ENCODE data around the gene ABCA12.

ABCA12 gene

GRCh38 chr2:215000721-215001120 lies 137.7 kb downstream of the ABCA12 start:
- Histone ChIP-seq H4K8ac (ENCODE audit: low read depth, low read length) (no peak overlapping the region), H3K9me3 (ENCODE audit: insufficient read depth, low read depth, low read length) (no peaks in the 10 kb centered on the region), H3K27ac (ENCODE audit: low read depth, low read length) (no peak overlapping the region), H2BK120ac (ENCODE audit: insufficient read depth, low read length, poor library complexity) (no peak overlapping the region), H2BK5ac (ENCODE audit: low read depth, low read length, poor library complexity) (no peak overlapping the region), H3K14ac (ENCODE audit: low read length) (no peak overlapping the region), H3K4me2 (ENCODE audit: low read length) (no peak overlapping the region), H3K36me3 (ENCODE audit: control insufficient read depth in 1 of 2, insufficient read depth in 2 of 2, low read length in 2 of 2) (no peaks in the 10 kb centered on the region), H3K79me2 (ENCODE audit: control insufficient read depth, insufficient read depth, low read length, poor library complexity) (no peaks in the 10 kb centered on the region), H2BK12ac (ENCODE audit: low read length) (no peak overlapping the region), H3K27me3 (ENCODE audit: insufficient read depth, low read length) (no peaks in the 10 kb centered on the region), H4K91ac (ENCODE audit: low read depth, low read length) (no peak overlapping the region), H3K4me1 (ENCODE audit: control insufficient read depth in 1 of 2, insufficient read depth in 2 of 2, low read length in 2 of 2) (no peaks in the 10 kb centered on the region), H3K9ac (ENCODE audit: low read length) (no peak overlapping the region), H2AFZ (ENCODE audit: insufficient read depth, low read length, poor library complexity) (no peak overlapping the region), H2AK5ac (ENCODE audit: low read length) (no peak overlapping the region), H3K18ac (ENCODE audit: low read length) (no peak overlapping the region), H3K79me1 (ENCODE audit: low read length) (no peaks in the 10 kb centered on the region), H3K4me3 (ENCODE audit: low read depth, low read length) (no peak overlapping the region), H3K4ac (ENCODE audit: low read depth, low read length) (no peak overlapping the region), H3K23ac (ENCODE audit: low read length) (no peak overlapping the region), H4K12ac (ENCODE audit: low read depth, low read length) (no peak overlapping the region)
- no peak for DNase-seq
- no CpG with 5 or more reads among the region's 3 CpGs for WGBS (ENCODE audit: extremely low coverage, insufficient coverage, insufficient read length)

- H4K8ac ChIP-seq (ENCODE audit: low read depth, low read length), result no peak overlapping the region
Measured at GRCh38 chr2:214995926-214996670, 142.3 kb downstream of the ABCA12 start.

DNA sequence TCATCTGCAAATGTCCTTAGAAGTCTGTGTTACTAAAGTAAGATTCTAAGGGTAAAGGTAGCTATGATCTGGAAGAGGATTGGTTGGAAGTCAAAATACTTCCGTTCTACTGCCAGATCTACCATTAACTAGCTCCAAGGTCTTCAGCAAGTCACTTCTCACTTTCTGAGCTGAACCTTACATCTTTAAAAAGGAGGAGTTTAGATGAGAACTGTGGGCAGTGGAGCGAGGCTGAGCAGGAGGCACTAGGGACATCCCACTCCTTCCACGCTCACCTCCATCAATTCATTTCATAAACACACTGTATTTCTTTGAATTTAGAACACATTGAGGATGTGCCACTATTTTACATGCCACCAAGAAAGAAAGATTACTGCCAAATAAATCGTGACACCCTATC lies 143.0 kb downstream of the ABCA12 start:
- no peak overlapping the region for H3K27ac ChIP-seq (ENCODE audit: low read depth, low read length)
- no peaks in the 10 kb centered on the region for H3K27me3 ChIP-seq (ENCODE audit: insufficient read depth, low read length)
- no peak overlapping the region for H3K4ac ChIP-seq (ENCODE audit: low read depth, low read length)
- H4K91ac ChIP-seq (ENCODE audit: low read depth, low read length), result no peak overlapping the region
- no peak overlapping the region for H3K14ac ChIP-seq (ENCODE audit: low read length)
- WGBS (ENCODE audit: extremely low coverage, insufficient coverage, insufficient read length), result no CpG with 5 or more reads among the region's 4 CpGs
- DNase-seq, result no peak
- no peak overlapping the region for H3K4me3 ChIP-seq (ENCODE audit: low read depth, low read length)
- H3K79me2 ChIP-seq (ENCODE audit: control insufficient read depth, insufficient read depth, low read length, poor library complexity), result no peaks in the 10 kb centered on the region
- no peak overlapping the region for H2AK5ac ChIP-seq (ENCODE audit: low read length)
- no peaks in the 10 kb centered on the region for H3K9me3 ChIP-seq (ENCODE audit: insufficient read depth, low read depth, low read length)
- H3K4me2 ChIP-seq (ENCODE audit: low read length), result no peak overlapping the region
- H2AFZ ChIP-seq (ENCODE audit: insufficient read depth, low read length, poor library complexity), result no peak overlapping the region
- H3K9ac ChIP-seq (ENCODE audit: low read length), result no peak overlapping the region
- H4K12ac ChIP-seq (ENCODE audit: low read depth, low read length), result no peak overlapping the region
- no peak overlapping the region for H2BK12ac ChIP-seq (ENCODE audit: low read length)
- no peaks in the 10 kb centered on the region for H3K36me3 ChIP-seq (ENCODE audit: control insufficient read depth in 1 of 2, insufficient read depth in 2 of 2, low read length in 2 of 2)
- H4K8ac ChIP-seq (ENCODE audit: low read depth, low read length), result no peak overlapping the region
- no peaks in the 10 kb centered on the region for H3K4me1 ChIP-seq (ENCODE audit: control insufficient read depth in 1 of 2, insufficient read depth in 2 of 2, low read length in 2 of 2)
- no peak overlapping the region for H2BK120ac ChIP-seq (ENCODE audit: insufficient read depth, low read length, poor library complexity)
- no peak overlapping the region for H3K23ac ChIP-seq (ENCODE audit: low read length)
- H2BK5ac ChIP-seq (ENCODE audit: low read depth, low read length, poor library complexity), result no peak overlapping the region
- no peak overlapping the region for H3K18ac ChIP-seq (ENCODE audit: low read length)
- no peaks in the 10 kb centered on the region for H3K79me1 ChIP-seq (ENCODE audit: low read length)

More at GRCh38 chr2:214995926-214996670, 142.3 kb downstream of the ABCA12 start:
- Histone ChIP-seq H3K23ac (ENCODE audit: low read length) (no peak overlapping the region), H3K4me3 (ENCODE audit: low read depth, low read length) (no peak overlapping the region), H3K9ac (ENCODE audit: low read length) (no peak overlapping the region), H2BK12ac (ENCODE audit: low read length) (no peak overlapping the region), H3K36me3 (ENCODE audit: control insufficient read depth in 1 of 2, insufficient read depth in 2 of 2, low read length in 2 of 2) (no peaks in the 10 kb centered on the region), H3K18ac (ENCODE audit: low read length) (no peak overlapping the region), H3K4me1 (ENCODE audit: control insufficient read depth in 1 of 2, insufficient read depth in 2 of 2, low read length in 2 of 2) (no peaks in the 10 kb centered on the region), H3K4ac (ENCODE audit: low read depth, low read length) (no peak overlapping the region), H2AK5ac (ENCODE audit: low read length) (no peak overlapping the region), H3K27ac (ENCODE audit: low read depth, low read length) (no peak overlapping the region), H2BK120ac (ENCODE audit: insufficient read depth, low read length, poor library complexity) (no peak overlapping the region), H3K79me1 (ENCODE audit: low read length) (no peaks in the 10 kb centered on the region), H4K12ac (ENCODE audit: low read depth, low read length) (no peak overlapping the region), H3K14ac (ENCODE audit: low read length) (no peak overlapping the region), H3K27me3 (ENCODE audit: insufficient read depth, low read length) (no peaks in the 10 kb centered on the region), H4K91ac (ENCODE audit: low read depth, low read length) (no peak overlapping the region), H2AFZ (ENCODE audit: insufficient read depth, low read length, poor library complexity) (no peak overlapping the region), H2BK5ac (ENCODE audit: low read depth, low read length, poor library complexity) (no peak overlapping the region), H3K4me2 (ENCODE audit: low read length) (no peak overlapping the region), H3K79me2 (ENCODE audit: control insufficient read depth, insufficient read depth, low read length, poor library complexity) (no peaks in the 10 kb centered on the region), H3K9me3 (ENCODE audit: insufficient read depth, low read depth, low read length) (no peaks in the 10 kb centered on the region)
- WGBS (ENCODE audit: extremely low coverage, insufficient coverage, insufficient read length), result no CpG with 5 or more reads among the region's 4 CpGs
- DNase-seq, result no peak

DNA sequence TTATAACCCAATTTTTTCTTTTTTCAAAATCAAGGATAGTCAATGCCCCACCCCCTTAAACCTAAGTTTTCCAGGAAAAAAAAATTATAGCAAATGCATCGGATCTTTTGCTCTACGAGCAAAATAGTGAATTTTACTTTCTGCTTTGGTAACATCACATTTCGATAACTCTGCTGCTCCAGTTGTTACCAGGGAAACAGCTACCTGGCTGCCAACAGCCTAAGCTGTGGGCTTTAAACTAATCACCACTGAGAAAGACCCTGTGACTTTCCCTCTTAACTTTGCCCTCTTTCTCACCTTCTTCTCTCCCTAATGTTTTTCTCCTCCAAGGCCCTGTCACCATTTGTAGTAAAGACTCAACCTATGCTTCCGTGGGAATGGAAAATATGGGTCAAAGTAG lies 145.5 kb downstream of the ABCA12 start:
- H3K79me1 ChIP-seq (ENCODE audit: low read length), result no peaks in the 10 kb centered on the region
- no peak overlapping the region for H2AFZ ChIP-seq (ENCODE audit: insufficient read depth, low read length, poor library complexity)
- no peaks in the 10 kb centered on the region for H3K9me3 ChIP-seq (ENCODE audit: insufficient read depth, low read depth, low read length)
- no peak overlapping the region for H4K12ac ChIP-seq (ENCODE audit: low read depth, low read length)
- H3K4me3 ChIP-seq (ENCODE audit: low read depth, low read length), result no peak overlapping the region
- H3K14ac ChIP-seq (ENCODE audit: low read length), result no peak overlapping the region
- no peak overlapping the region for H3K23ac ChIP-seq (ENCODE audit: low read length)
- no peak overlapping the region for H2BK120ac ChIP-seq (ENCODE audit: insufficient read depth, low read length, poor library complexity)
- no peak overlapping the region for H3K4me2 ChIP-seq (ENCODE audit: low read length)
- no peaks in the 10 kb centered on the region for H3K79me2 ChIP-seq (ENCODE audit: control insufficient read depth, insufficient read depth, low read length, poor library complexity)
- no peak overlapping the region for H2BK5ac ChIP-seq (ENCODE audit: low read depth, low read length, poor library complexity)
- H2BK12ac ChIP-seq (ENCODE audit: low read length), result no peak overlapping the region
- no peaks in the 10 kb centered on the region for H3K36me3 ChIP-seq (ENCODE audit: control insufficient read depth in 1 of 2, insufficient read depth in 2 of 2, low read length in 2 of 2)
- no peaks in the 10 kb centered on the region for H3K27me3 ChIP-seq (ENCODE audit: insufficient read depth, low read length)
- WGBS (ENCODE audit: extremely low coverage, insufficient coverage, insufficient read length), result no CpG with 5 or more reads among the region's 4 CpGs
- no peak overlapping the region for H2AK5ac ChIP-seq (ENCODE audit: low read length)
- no peak overlapping the region for H4K91ac ChIP-seq (ENCODE audit: low read depth, low read length)
- H3K4me1 ChIP-seq (ENCODE audit: control insufficient read depth in 1 of 2, insufficient read depth in 2 of 2, low read length in 2 of 2), result no peaks in the 10 kb centered on the region
- no peak overlapping the region for H3K18ac ChIP-seq (ENCODE audit: low read length)
- DNase-seq, result no peak
- no peak overlapping the region for H3K4ac ChIP-seq (ENCODE audit: low read depth, low read length)
- H3K27ac ChIP-seq (ENCODE audit: low read depth, low read length), result no peak overlapping the region
- no peak overlapping the region for H4K8ac ChIP-seq (ENCODE audit: low read depth, low read length)
- H3K9ac ChIP-seq (ENCODE audit: low read length), result no peak overlapping the region

All from trophoblast cell (in vitro differentiated cells and primary cell).